HEK293 (cell line): Measurements from ENCODE around the gene VPS37C.

Experiments
- CTCF ChIA-PET: fragments of 350-600 bp; formaldehyde crosslinking; extraction: SDS; loops from one replicate; lab custom pipeline; 2021; ENCODE audit warnings: antibody characterized with exemption; lab: Yijun Ruan, JAX
- POLR2A ChIA-PET: fragments of 300-600 bp; formaldehyde crosslinking; extraction: SDS; loops from one replicate; lab custom pipeline; 2020; ENCODE audit warnings: antibody characterized with exemption, inconsistent platforms; lab: Yijun Ruan, JAX
- H3K27ac ChIP-seq: fragments of 200-500 bp; sonication (Bioruptor generic); 2 replicates; pipeline ENCODE4 v1.5.1; 2014; ENCODE audit warnings: low read depth, low read length, control low read depth, inconsistent platforms; ENCODE audit errors: extremely low read depth
- H3K36me3 ChIP-seq, 2 experiments: fragments of 200-500 bp in 1 of 2; sonication (Bioruptor generic) in 1 of 2; 1 replicate in 1 of 2; 2 replicates in 1 of 2; pipeline ENCODE4 v1.5.1; 2014 to 2017; ENCODE audit warnings: inconsistent platforms in 2 of 2, low read length in 2 of 2; ENCODE audit not compliant: control insufficient read depth in 2 of 2, insufficient read depth in 1 of 2
- H3K4me1 ChIP-seq: fragments of 200-500 bp; sonication (Bioruptor generic); 2 replicates; pipeline ENCODE4 v1.5.1; 2014; ENCODE audit warnings: mild to moderate bottlenecking, low read length, inconsistent platforms; ENCODE audit not compliant: control insufficient read depth, insufficient read depth
- H3K4me3 ChIP-seq: 2 replicates; pipeline ENCODE4 v1.5.1; 2011; ENCODE audit warnings: low read depth, mild to moderate bottlenecking, control low read depth, low read length, moderate library complexity
- H3K9me3 ChIP-seq: fragments of 200-500 bp; sonication (Bioruptor generic); 2 replicates; pipeline ENCODE4 v1.5.1; 2014; ENCODE audit warnings: low read depth, low read length, inconsistent platforms; ENCODE audit not compliant: control insufficient read depth, insufficient read depth
- GLI4 ChIP-seq: fragments of 450-650 bp; formaldehyde crosslinking; IDR thresholded peaks from 2 replicates; pipeline ENCODE4 v1.5.1; 2016; ENCODE audit warnings: missing biosample characterization, missing genetic modification characterization
- HOXD13 ChIP-seq: sonication (generic); formaldehyde crosslinking; IDR thresholded peaks from 2 replicates; pipeline ENCODE4 v1.8.0; 2022; ENCODE audit warnings: missing genetic modification reagents, borderline replicate concordance
- PATZ1 ChIP-seq: fragments of 450-650 bp; formaldehyde crosslinking; IDR thresholded peaks from 2 replicates; pipeline ENCODE4 v1.5.1; 2016; ENCODE audit warnings: missing biosample characterization, missing genetic modification characterization
- PRDM1 ChIP-seq: fragments of 450-650 bp; formaldehyde crosslinking; IDR thresholded peaks from 2 replicates; pipeline ENCODE4; 2016; ENCODE audit warnings: missing biosample characterization, missing genetic modification characterization
- REST ChIP-seq: fragments of 450-650 bp; formaldehyde crosslinking; IDR thresholded peaks from 2 replicates; pipeline ENCODE4 v1.5.1; 2016; ENCODE audit warnings: missing biosample characterization, missing genetic modification characterization
- SP7 ChIP-seq: fragments of 450-650 bp; formaldehyde crosslinking; IDR thresholded peaks from 2 replicates; pipeline ENCODE4 v1.5.1; 2016; ENCODE audit warnings: missing biosample characterization, missing genetic modification characterization
- ZBTB6 ChIP-seq: fragments of 450-650 bp; formaldehyde crosslinking; IDR thresholded peaks from 2 replicates; pipeline ENCODE4 v1.5.1; 2017; ENCODE audit warnings: missing biosample characterization, missing genetic modification characterization
- ZIC2 ChIP-seq: fragments of 450-650 bp; formaldehyde crosslinking; IDR thresholded peaks from 2 replicates; pipeline ENCODE4 v1.5.1; 2016; ENCODE audit warnings: missing biosample characterization, missing genetic modification characterization
- ZNF146 ChIP-seq: fragments of 450-650 bp; formaldehyde crosslinking; IDR thresholded peaks from 2 replicates; pipeline ENCODE4 v1.5.1; 2016; ENCODE audit warnings: missing biosample characterization, missing genetic modification characterization
- ZNF221 ChIP-seq: fragments of 450-650 bp; formaldehyde crosslinking; IDR thresholded peaks from 2 replicates; pipeline ENCODE4 v1.5.1; 2017; ENCODE audit warnings: missing biosample characterization, missing genetic modification characterization, borderline replicate concordance
- ZNF223 ChIP-seq: fragments of 450-650 bp; formaldehyde crosslinking; IDR thresholded peaks from 2 replicates; pipeline ENCODE4 v1.5.1; 2016; ENCODE audit warnings: missing biosample characterization, missing genetic modification characterization
- ZNF280D ChIP-seq: fragments of 450-650 bp; formaldehyde crosslinking; IDR thresholded peaks from 2 replicates; pipeline ENCODE4 v1.5.1; 2016; ENCODE audit warnings: missing biosample characterization, missing genetic modification characterization
- ZNF362 ChIP-seq: fragments of 450-650 bp; formaldehyde crosslinking; IDR thresholded peaks from 2 replicates; pipeline ENCODE4 v1.5.1; 2016; ENCODE audit warnings: missing biosample characterization, missing genetic modification characterization
- ZNF366 ChIP-seq: fragments of 450-650 bp; formaldehyde crosslinking; conservative IDR thresholded peaks from 2 replicates; pipeline ENCODE4 v1.5.1; 2016; ENCODE audit warnings: missing biosample characterization, missing genetic modification characterization
- ZNF37A ChIP-seq: fragments of 450-650 bp; IDR thresholded peaks from 2 replicates; pipeline ENCODE4 v1.5.1; 2018; ENCODE audit warnings: missing biosample characterization, missing genetic modification characterization
- ZNF544 ChIP-seq: fragments of 450-650 bp; formaldehyde crosslinking; IDR thresholded peaks from 2 replicates; pipeline ENCODE4 v1.5.0; 2017; ENCODE audit warnings: missing biosample characterization, missing genetic modification characterization
- ZNF548 ChIP-seq: fragments of 450-650 bp; formaldehyde crosslinking; IDR thresholded peaks from 2 replicates; pipeline ENCODE4 v1.5.1; 2016; ENCODE audit warnings: missing biosample characterization, missing genetic modification characterization
- ZNF558 ChIP-seq: fragments of 450-650 bp; formaldehyde crosslinking; IDR thresholded peaks from 2 replicates; pipeline ENCODE4 v1.5.1; 2016; ENCODE audit warnings: missing biosample characterization, missing genetic modification characterization
- ZNF785 ChIP-seq: fragments of 450-650 bp; formaldehyde crosslinking; IDR thresholded peaks from 2 replicates; pipeline ENCODE4 v1.5.1; 2016; ENCODE audit warnings: missing biosample characterization, missing genetic modification characterization

The VPS37C gene

GRCh38 chr11:61115498-61116224 lies 45.6 kb downstream of the VPS37C start (continued):
- no peak for TF ChIP-seq ZNF280D (tag by site-specific recombination)
- TF ChIP-seq ZBTB6 (tag by site-specific recombination), result no peak
- no peak for TF ChIP-seq ZIC2 (tag by site-specific recombination)
- TF ChIP-seq ZNF548, result no peak
- no peak for TF ChIP-seq ZNF362 (tag by site-specific recombination)
- no peak for TF ChIP-seq SP7 (tag by site-specific recombination)
- TF ChIP-seq ZNF558, result no peak

GRCh38 chr11:61114913-61115312 lies 46.3 kb downstream of the VPS37C start:
- Histone ChIP-seq H3K4me3 (no peak overlapping the region), H3K27ac (no peak overlapping the region), H3K9me3 (no peaks in the 10 kb centered on the region), H3K36me3 (no peaks in the 10 kb centered on the region), H3K4me1 (no peaks in the 10 kb centered on the region)
- TF ChIP-seq REST (tag by site-specific recombination), result no peak
- no peak for TF ChIP-seq ZNF221 (tag by site-specific recombination)
- TF ChIP-seq ZNF544, result no peak
- no peak for TF ChIP-seq ZNF785 (tag by site-specific recombination)
- TF ChIP-seq HOXD13 (CRISPR knock-in tag), result no peak
- no peak for TF ChIP-seq ZNF366 (tag by site-specific recombination)
- no peak for TF ChIP-seq PRDM1 (tag by site-specific recombination)
- no peak for TF ChIP-seq GLI4 (tag by site-specific recombination)
- TF ChIP-seq PATZ1, result no peak
- no peak for TF ChIP-seq ZIC2 (tag by site-specific recombination)
- TF ChIP-seq ZNF37A (tag by site-specific recombination), result no peak
- no peak for TF ChIP-seq ZNF223 (tag by site-specific recombination)
- TF ChIP-seq ZNF146 (tag by site-specific recombination), result no peak
- ChIA-PET CTCF (no interaction called here), POLR2A (no interaction called here)
